ENCODE data around the gene RAB39A.
"Not testable (repeated sequence)": the region's sequence is repeated elsewhere in the genome, so short reads cannot be mapped to it uniquely, and the experiment has no call there.

The RAB39A gene, protein sequence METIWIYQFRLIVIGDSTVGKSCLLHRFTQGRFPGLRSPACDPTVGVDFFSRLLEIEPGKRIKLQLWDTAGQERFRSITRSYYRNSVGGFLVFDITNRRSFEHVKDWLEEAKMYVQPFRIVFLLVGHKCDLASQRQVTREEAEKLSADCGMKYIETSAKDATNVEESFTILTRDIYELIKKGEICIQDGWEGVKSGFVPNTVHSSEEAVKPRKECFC

GRCh38 chr11:107928046-107928766 lies at the start of gene RAB39A:
RAB39A (plus strand) TSS chr11:107928448; CDS start chr11:107928569, 121 bp downstream.
- DNase-seq (ENCODE audit: extremely low spot score): peak; percentile 99
- CTCF ChIA-PET: interaction anchor here (1.1 to 1.5 kb wide), 2 partner anchors 11 to 15 kb away, joined by 4 read pairs; no protein-coding TSS in a partner anchor

GRCh38 chr11:107881471-107881870 lies 46.8 kb upstream of the RAB39A start:
- DNase-seq (ENCODE audit: extremely low spot score); POLR2A ChIA-PET; CTCF ChIA-PET: not testable (repeated sequence)

More at GRCh38 chr11:107928046-107928766, at the start of gene RAB39A:
- POLR2A ChIA-PET: interaction anchor here (1.1 to 1.2 kb wide), 3 partner anchors 15 to 81 kb away, joined by 3 to 7 read pairs (median 3); partner anchors contain the start of gene CUL5
- peak; percentile 99 for TF ChIP-seq PKNOX1 (IDR thresholded peaks at IDR 0.05)
- TF ChIP-seq L3MBTL2 (conservative IDR thresholded peaks at IDR 0.05): peak; percentile 73
- peak; percentile 94 for TF ChIP-seq SP1 (IDR thresholded peaks at IDR 0.05)
- no peak for TF ChIP-seq NFRKB (IDR thresholded peaks at IDR 0.05)

DNA sequence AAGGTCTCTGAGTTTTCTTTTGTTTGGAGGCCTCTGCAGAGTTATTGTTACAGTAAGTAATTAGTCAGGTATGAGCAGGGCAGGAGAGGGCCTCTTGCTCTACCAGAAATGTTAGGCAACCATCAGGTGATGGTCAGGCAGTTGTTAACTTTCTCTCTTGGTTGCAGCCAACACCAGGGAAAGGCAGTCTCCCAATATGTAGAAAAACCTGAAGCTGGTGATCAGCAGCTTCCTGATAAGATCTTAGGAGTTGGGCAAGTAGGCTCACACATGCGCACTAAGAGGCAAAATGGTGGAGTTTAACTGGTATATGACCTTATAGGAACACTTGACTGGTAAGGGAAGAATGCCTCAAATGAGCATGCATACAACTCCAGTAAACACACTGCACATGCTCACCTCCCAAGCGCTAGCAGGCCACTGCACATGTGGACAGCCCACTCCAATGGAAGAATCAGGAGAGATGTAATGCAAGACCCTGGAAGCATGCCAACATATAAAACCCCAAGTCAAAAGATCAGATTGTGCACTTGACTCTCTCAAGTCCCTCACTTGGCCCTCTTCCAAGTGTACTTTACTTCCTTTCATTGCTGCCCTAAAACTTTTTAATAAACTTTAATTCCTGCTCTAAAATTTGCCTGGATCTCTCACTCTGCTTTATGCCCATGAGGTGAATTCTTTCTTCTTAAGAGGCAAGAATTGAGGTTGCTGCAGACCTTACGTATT lies 46.0 kb upstream of the RAB39A start:
- no peak for DNase-seq (ENCODE audit: extremely low spot score)
- TF ChIP-seq FOXM1 (IDR thresholded peaks at IDR 0.05; ENCODE audit: borderline replicate concordance): no peak
- no peak for TF ChIP-seq LEF1 (IDR thresholded peaks at IDR 0.05; ENCODE audit: borderline replicate concordance)
- TF ChIP-seq CTBP1 (IDR thresholded peaks at IDR 0.05; ENCODE audit: borderline replicate concordance): no peak
- no peak for TF ChIP-seq SP1 (IDR thresholded peaks at IDR 0.05)
- TF ChIP-seq HDGF (IDR thresholded peaks at IDR 0.05; ENCODE audit: borderline replicate concordance): no peak
- no peak for TF ChIP-seq FOXK2 (IDR thresholded peaks at IDR 0.05)
- no peak for TF ChIP-seq L3MBTL2 (conservative IDR thresholded peaks at IDR 0.05)
- TF ChIP-seq ARNT (IDR thresholded peaks at IDR 0.05): no peak
- no peak for TF ChIP-seq ZNF384 (IDR thresholded peaks at IDR 0.05)
- TF ChIP-seq NFRKB (IDR thresholded peaks at IDR 0.05): no peak
- TF ChIP-seq SUZ12 (IDR thresholded peaks at IDR 0.05): no peak
- ChIA-PET CTCF (no interaction called here), POLR2A (no interaction called here)

DNA sequence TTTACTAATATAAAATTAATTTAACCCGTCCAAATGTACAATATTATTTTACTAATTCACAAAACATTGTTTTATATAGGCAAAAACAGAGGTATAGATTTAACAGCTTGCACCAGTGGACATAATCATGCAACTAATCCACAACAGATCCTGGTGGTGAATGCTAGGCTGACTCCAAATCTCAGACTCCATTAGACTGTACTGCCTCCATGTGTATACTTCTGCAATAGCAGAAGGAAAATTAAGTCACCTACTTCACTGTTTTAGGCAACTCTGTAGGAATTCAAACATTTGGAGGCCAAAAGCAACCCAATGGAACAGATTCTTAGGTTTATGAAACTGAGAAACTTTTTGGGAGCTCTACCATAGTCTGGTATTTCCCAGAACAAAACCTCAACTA lies 30.0 kb upstream of the RAB39A start:
- ChIA-PET CTCF (interaction anchor here (0.8 to 1.1 kb wide), 2 partner anchors 154 to 156 kb away, joined by 3 to 6 read pairs; no protein-coding TSS in a partner anchor), POLR2A (no interaction called here)
- DNase-seq (ENCODE audit: extremely low spot score): peak; percentile 45
- no peak for TF ChIP-seq ZNF384 (IDR thresholded peaks at IDR 0.05)
- TF ChIP-seq PKNOX1 (IDR thresholded peaks at IDR 0.05): no peak

GRCh38 chr11:107908211-107908610 lies 20.0 kb upstream of the RAB39A start:
- ChIA-PET POLR2A (no interaction called here), CTCF (interaction anchor here (0.8 to 1.0 kb wide), 2 partner anchors 9 kb away, joined by 3 to 4 read pairs; no protein-coding TSS in a partner anchor)
- TF ChIP-seq PKNOX1 (IDR thresholded peaks at IDR 0.05): no peak
- TF ChIP-seq L3MBTL2 (conservative IDR thresholded peaks at IDR 0.05): no peak
- no peak for DNase-seq (ENCODE audit: extremely low spot score)

- CTCF ChIA-PET; POLR2A ChIA-PET; DNase-seq (ENCODE audit: extremely low spot score): not testable (repeated sequence)
Observed at GRCh38 chr11:107912415-107912814, 15.8 kb upstream of the RAB39A start.

DNA sequence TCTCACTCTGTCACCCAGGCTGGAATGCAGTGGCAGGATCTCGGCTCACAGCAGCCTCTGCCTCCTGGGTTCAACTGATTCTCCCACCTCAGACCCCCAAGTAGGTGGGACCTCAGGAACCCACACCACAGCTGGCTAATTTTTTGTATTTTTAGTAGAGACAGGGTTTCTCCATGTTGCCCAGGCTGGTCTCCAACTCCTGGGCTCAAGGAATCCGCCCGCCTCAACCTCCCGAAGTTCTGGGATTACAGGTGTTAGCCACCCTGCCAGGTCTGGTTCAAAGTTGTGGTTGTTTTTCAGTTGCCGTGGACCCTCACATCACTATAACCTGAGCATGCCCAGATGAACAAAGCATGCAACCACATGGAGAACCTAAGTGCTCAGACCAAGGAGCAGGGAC lies 13.0 kb upstream of the RAB39A start:
- CTCF ChIA-PET: no interaction called here
- POLR2A ChIA-PET: no interaction called here
- TF ChIP-seq HDGF (IDR thresholded peaks at IDR 0.05; ENCODE audit: borderline replicate concordance) (no peak), SP1 (IDR thresholded peaks at IDR 0.05) (no peak), CTBP1 (IDR thresholded peaks at IDR 0.05; ENCODE audit: borderline replicate concordance) (no peak), LEF1 (IDR thresholded peaks at IDR 0.05; ENCODE audit: borderline replicate concordance) (no peak), ZNF384 (IDR thresholded peaks at IDR 0.05) (no peak), ARNT (IDR thresholded peaks at IDR 0.05) (no peak), BHLHE40 (IDR thresholded peaks at IDR 0.05; ENCODE audit: borderline replicate concordance) (no peak), FOXM1 (IDR thresholded peaks at IDR 0.05; ENCODE audit: borderline replicate concordance) (no peak), PKNOX1 (IDR thresholded peaks at IDR 0.05) (no peak)

More for the DNA sequence above, 13.0 kb upstream of the RAB39A start:
- no peak for DNase-seq (ENCODE audit: extremely low spot score)

Data from HEK293T (cell line).